HepG2 (cell line): Measurements from ENCODE around the gene STEAP2. TPM values are rescaled to one million over a fixed set of nuclear protein-coding genes. Genes with fewer than 3 reads are reported as not detected.
A peak's percentile ranks its signal among the peaks of the same experiment; 100 is the strongest.

Experiments used
- AHR ChIP-seq: IDR thresholded peaks from 2 replicates; pipeline ENCODE4 v1.6.1; 2018; ENCODE audit warnings: missing genetic modification reagents, missing compliant biosample characterization
- ARID2 ChIP-seq: sonication (generic); formaldehyde crosslinking; IDR thresholded peaks from 2 replicates; pipeline ENCODE4 v1.8.1; 2022; ENCODE audit warnings: mild to moderate bottlenecking, missing genetic modification reagents, borderline replicate concordance
- BATF2 ChIP-seq: sonication (generic); formaldehyde crosslinking; IDR thresholded peaks from 2 replicates; pipeline ENCODE4 v1.8.0; 2022; ENCODE audit warnings: mild to moderate bottlenecking, missing genetic modification reagents, moderate library complexity
- DBP ChIP-seq: sonication (generic); formaldehyde crosslinking; IDR thresholded peaks from 2 replicates; pipeline ENCODE4 v1.4.0; 2020; ENCODE audit warnings: missing genetic modification reagents; ENCODE audit errors: not compliant biosample characterization
- DNMT3B ChIP-seq: conservative IDR thresholded peaks from 2 replicates; pipeline ENCODE4 v1.6.1; 2016; ENCODE audit warnings: missing biosample characterization, control low read depth
- MBNL3 ChIP-seq: fragments of 250-450 bp; sonication (Bioruptor Pico); conservative IDR thresholded peaks from 2 replicates; pipeline ENCODE4 v1.8.0; 2022; ENCODE audit warnings: mild to moderate bottlenecking, inconsistent platforms
- NFIB ChIP-seq: sonication (generic); formaldehyde crosslinking; IDR thresholded peaks from 2 replicates; pipeline ENCODE4 v1.9.0; 2021; ENCODE audit warnings: missing genetic modification reagents, mild to moderate bottlenecking, borderline replicate concordance
- PAX8 ChIP-seq: sonication (generic); formaldehyde crosslinking; IDR thresholded peaks from 2 replicates; pipeline ENCODE4 v1.8.0; 2022; ENCODE audit warnings: mild to moderate bottlenecking, missing genetic modification reagents, borderline replicate concordance
- PHF20 ChIP-seq: sonication (generic); formaldehyde crosslinking; IDR thresholded peaks from 2 replicates; pipeline ENCODE4 v1.5.0; 2020; ENCODE audit warnings: mild to moderate bottlenecking, missing genetic modification reagents
- RBFOX2 ChIP-seq: fragments of 200-400 bp; formaldehyde crosslinking; IDR thresholded peaks from 2 replicates; pipeline ENCODE4 v1.6.1; 2017; ENCODE audit warnings: low read depth, mild to moderate bottlenecking, low read length
- RORA ChIP-seq: sonication (generic); formaldehyde crosslinking; IDR thresholded peaks from 2 replicates; pipeline ENCODE4 v1.5.0; 2020; ENCODE audit warnings: mild to moderate bottlenecking, missing genetic modification reagents, moderate library complexity
- SMYD3 ChIP-seq: sonication (generic); formaldehyde crosslinking; IDR thresholded peaks from 2 replicates; pipeline ENCODE4 v1.8.1; 2023; ENCODE audit warnings: mild to moderate bottlenecking, missing genetic modification reagents
- SP140L ChIP-seq: sonication (generic); formaldehyde crosslinking; IDR thresholded peaks from 2 replicates; pipeline ENCODE4 v1.4.0; 2020; ENCODE audit warnings: missing genetic modification reagents, borderline replicate concordance
- SRSF4 ChIP-seq: fragments of 200-400 bp; formaldehyde crosslinking; IDR thresholded peaks from one replicate; pipeline ENCODE4 v1.6.1; 2018; ENCODE audit warnings: mild to moderate bottlenecking, low read depth, low read length, moderate library complexity; ENCODE audit not compliant: poor library complexity, severe bottlenecking
- ZBTB46 ChIP-seq: sonication (generic); formaldehyde crosslinking; IDR thresholded peaks from 2 replicates; pipeline ENCODE4 v1.4.0; 2020; ENCODE audit warnings: mild to moderate bottlenecking, missing genetic modification reagents, borderline replicate concordance
- ZKSCAN8 ChIP-seq: IDR thresholded peaks from 2 replicates; pipeline ENCODE4 v1.6.1; 2016; ENCODE audit warnings: borderline replicate concordance, missing genetic modification reagents, missing compliant biosample characterization
- ZNF263 ChIP-seq: sonication (generic); formaldehyde crosslinking; IDR thresholded peaks from 2 replicates; pipeline ENCODE4 v1.4.0; 2020; ENCODE audit warnings: missing genetic modification reagents
- ZNF3 ChIP-seq: IDR thresholded peaks from 2 replicates; pipeline ENCODE4 v1.7.0; 2017; ENCODE audit warnings: inconsistent platforms
- ZNF317 ChIP-seq: sonication (generic); formaldehyde crosslinking; IDR thresholded peaks from 2 replicates; pipeline ENCODE4 v1.5.0; 2020; ENCODE audit warnings: mild to moderate bottlenecking, missing genetic modification reagents
- ZNF367 ChIP-seq: sonication (generic); formaldehyde crosslinking; IDR thresholded peaks from 2 replicates; pipeline ENCODE4 v1.4.0; 2020; ENCODE audit warnings: missing genetic modification reagents, borderline replicate concordance
- ZNF496 ChIP-seq: sonication (generic); formaldehyde crosslinking; IDR thresholded peaks from 2 replicates; pipeline ENCODE4 v1.8.1; 2023; ENCODE audit warnings: mild to moderate bottlenecking, moderate library complexity, missing genetic modification reagents; ENCODE audit not compliant: insufficient replicate concordance
- ZNF710 ChIP-seq: sonication (generic); formaldehyde crosslinking; IDR thresholded peaks from 2 replicates; pipeline ENCODE4 v1.5.0; 2020; ENCODE audit warnings: mild to moderate bottlenecking, missing genetic modification reagents, borderline replicate concordance
- ZZZ3 ChIP-seq: sonication (generic); formaldehyde crosslinking; IDR thresholded peaks from 2 replicates; pipeline ENCODE4 v1.4.0; 2020; ENCODE audit warnings: missing genetic modification reagents, mild to moderate bottlenecking, borderline replicate concordance
- polyA plus RNA-seq, 8 experiments: library from polyadenylated mRNA; depleted of rRNA in 3 of 8; stranded (reverse) in 7 of 8; unstranded in 1 of 8; fragments of >200 nt; fragmentation: Illumina TruSeq in 4 of 8; extraction: Trizol in 4 of 8; gene quantifications; 2 replicates each; pipeline versions ENCODE4 v1.2.1 to v1.2.3, GENCODE V29; 2011 to 2016; ENCODE audit warnings: low read depth in 4 of 8, missing spikeins in 1 of 8, mixed read lengths in 1 of 8; ENCODE audit not compliant: insufficient read depth in 1 of 8
- total RNA-seq, 5 experiments: library from RNA; depleted of rRNA; stranded (reverse); fragments of >200 nt; fragmentation: Illumina TruSeq; extraction: Trizol; gene quantifications; 2 replicates each; pipeline ENCODE4 v1.2.3, GENCODE V29; 2016; ENCODE audit warnings: low read depth in 1 of 5

STEAP2 gene
- total and polyA plus RNA-seq, 2 of the 13 experiments (the other 11 are each of a cell fraction or from before 2014, with no cell fraction given) = 4.3 to 4.4 TPM

GRCh38 chr7:90244909-90245851, 33.6 kb downstream of the STEAP2 start, which contains the start of gene CFAP69 (continued):
- TF ChIP-seq RORA (CRISPR knock-in tag) (no peak), DBP (CRISPR knock-in tag) (no peak), SRSF4 (no peak), ZKSCAN8 (CRISPR knock-in tag) (no peak), SP140L (0 out of 2 replicates have a peak, but pooled peaks have one; percentile 44), RBFOX2 (peak; percentile 52; the same call in 1 of the 2 replicates), PAX8 (CRISPR knock-in tag) (no peak), BATF2 (CRISPR knock-in tag) (no peak), NFIB (CRISPR knock-in tag) (no peak), ZNF317 (CRISPR knock-in tag) (peak; percentile 85), PHF20 (CRISPR knock-in tag) (peak; percentile 77), ZZZ3 (CRISPR knock-in tag) (peak; percentile 59; the same call in 1 of the 2 replicates), ZNF263 (CRISPR knock-in tag) (no peak; the same call in 1 of the 2 replicates), MBNL3 (CRISPR knock-in tag) (no peak), AHR (CRISPR knock-in tag) (no peak), ARID2 (CRISPR knock-in tag) (peak; percentile 46; the same call in 1 of the 2 replicates), DNMT3B (CRISPR knock-in tag) (no peak), ZNF3 (CRISPR knock-in tag) (no peak), ZNF367 (CRISPR knock-in tag) (no peak), SMYD3 (peak; percentile 66; the same call in 1 of the 2 replicates), ZBTB46 (no peak), ZNF710 (CRISPR knock-in tag) (peak; percentile 62; the same call in 1 of the 2 replicates), ZNF496 (CRISPR knock-in tag) (no peak)
